ENCODE results near the gene ERGIC1.

Gene ERGIC1

GRCh38 chr5:172821340-172821985, 12.6 kb upstream of the ERGIC1 start:
- TF ChIP-seq, protein P1, sequence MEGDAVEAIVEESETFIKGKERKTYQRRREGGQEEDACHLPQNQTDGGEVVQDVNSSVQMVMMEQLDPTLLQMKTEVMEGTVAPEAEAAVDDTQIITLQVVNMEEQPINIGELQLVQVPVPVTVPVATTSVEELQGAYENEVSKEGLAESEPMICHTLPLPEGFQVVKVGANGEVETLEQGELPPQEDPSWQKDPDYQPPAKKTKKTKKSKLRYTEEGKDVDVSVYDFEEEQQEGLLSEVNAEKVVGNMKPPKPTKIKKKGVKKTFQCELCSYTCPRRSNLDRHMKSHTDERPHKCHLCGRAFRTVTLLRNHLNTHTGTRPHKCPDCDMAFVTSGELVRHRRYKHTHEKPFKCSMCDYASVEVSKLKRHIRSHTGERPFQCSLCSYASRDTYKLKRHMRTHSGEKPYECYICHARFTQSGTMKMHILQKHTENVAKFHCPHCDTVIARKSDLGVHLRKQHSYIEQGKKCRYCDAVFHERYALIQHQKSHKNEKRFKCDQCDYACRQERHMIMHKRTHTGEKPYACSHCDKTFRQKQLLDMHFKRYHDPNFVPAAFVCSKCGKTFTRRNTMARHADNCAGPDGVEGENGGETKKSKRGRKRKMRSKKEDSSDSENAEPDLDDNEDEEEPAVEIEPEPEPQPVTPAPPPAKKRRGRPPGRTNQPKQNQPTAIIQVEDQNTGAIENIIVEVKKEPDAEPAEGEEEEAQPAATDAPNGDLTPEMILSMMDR (IDR thresholded peaks at IDR 0.05; ENCODE audit: low read depth, low read length, missing control alignments) = no peak
- H3K4me3 ChIP-seq (ENCODE audit: low read depth, low read length) = no peak overlapping the region
- no peak for DNase-seq (ENCODE audit: low read depth)

DNA sequence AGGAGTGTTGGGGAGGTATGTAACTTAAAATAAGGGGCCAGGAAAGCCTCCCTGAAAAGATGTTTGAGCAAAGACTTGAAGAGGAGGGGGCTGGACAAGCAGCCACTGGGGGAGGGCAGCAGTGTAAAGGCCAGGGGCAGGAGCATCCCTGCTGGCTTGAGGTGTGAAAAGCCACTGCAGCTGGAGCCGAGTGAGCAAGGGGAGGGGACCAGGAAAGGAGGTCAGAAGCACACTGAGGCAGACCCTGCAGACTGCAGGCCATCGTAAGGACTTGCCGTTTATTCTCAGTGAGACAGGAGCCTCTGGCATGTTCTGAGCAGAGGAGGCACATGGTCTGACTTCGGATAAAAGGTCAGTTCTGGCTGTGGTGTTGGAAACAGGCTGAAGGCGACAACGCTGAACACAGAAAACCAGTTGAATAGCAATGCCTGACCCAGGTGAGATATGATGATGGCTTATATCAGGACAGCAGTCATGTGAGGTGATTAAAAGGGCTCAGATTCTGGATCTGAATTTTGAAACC, 10.2 kb upstream of the ERGIC1 start:
- DNase-seq (ENCODE audit: low read depth) = no peak
- no peak overlapping the region for H3K4me3 ChIP-seq (ENCODE audit: low read depth, low read length)
- TF ChIP-seq, protein P1 (IDR thresholded peaks at IDR 0.05; ENCODE audit: low read depth, low read length, missing control alignments) = no peak

- TF ChIP-seq, protein P1 (IDR thresholded peaks at IDR 0.05; ENCODE audit: low read depth, low read length, missing control alignments) = no peak
- DNase-seq (ENCODE audit: low read depth) = no peak
- H3K4me3 ChIP-seq (ENCODE audit: low read depth, low read length) = no peak overlapping the region
These were observed 8.3 kb upstream of the ERGIC1 start for GRCh38 chr5:172825610-172826204.

DNA sequence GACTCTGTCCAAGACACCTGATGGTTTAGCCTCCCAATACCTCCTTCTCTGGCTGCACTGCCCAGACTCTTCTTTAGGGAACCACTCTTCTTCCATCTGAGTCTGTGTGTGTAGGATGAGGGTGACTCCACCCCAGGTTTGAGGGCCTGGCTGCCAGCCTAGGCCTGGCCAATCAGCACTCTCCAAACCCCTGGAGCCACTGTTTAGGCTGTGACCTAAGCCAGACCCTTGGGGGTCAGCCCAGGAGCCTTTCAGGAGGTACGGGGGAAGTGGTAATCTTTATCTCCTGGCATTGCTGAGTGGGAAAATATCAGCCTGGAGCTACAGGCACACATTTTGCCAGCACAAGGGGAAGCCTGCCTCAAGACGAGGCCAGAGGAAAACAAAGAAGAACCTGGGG, 6.2 kb upstream of the ERGIC1 start:
- TF ChIP-seq, protein P1 (IDR thresholded peaks at IDR 0.05; ENCODE audit: low read depth, low read length, missing control alignments) = no peak

GRCh38 chr5:172828911-172829431, 5.1 kb upstream of the ERGIC1 start:
- TF ChIP-seq, protein P1 (IDR thresholded peaks at IDR 0.05; ENCODE audit: low read depth, low read length, missing control alignments) = no peak
- no peak for DNase-seq (ENCODE audit: low read depth)
- H3K4me3 ChIP-seq (ENCODE audit: low read depth, low read length) = no peak overlapping the region

More for the DNA sequence above, 6.2 kb upstream of the ERGIC1 start:
- no peak for DNase-seq (ENCODE audit: low read depth)
- no peak overlapping the region for H3K4me3 ChIP-seq (ENCODE audit: low read depth, low read length)

DNA sequence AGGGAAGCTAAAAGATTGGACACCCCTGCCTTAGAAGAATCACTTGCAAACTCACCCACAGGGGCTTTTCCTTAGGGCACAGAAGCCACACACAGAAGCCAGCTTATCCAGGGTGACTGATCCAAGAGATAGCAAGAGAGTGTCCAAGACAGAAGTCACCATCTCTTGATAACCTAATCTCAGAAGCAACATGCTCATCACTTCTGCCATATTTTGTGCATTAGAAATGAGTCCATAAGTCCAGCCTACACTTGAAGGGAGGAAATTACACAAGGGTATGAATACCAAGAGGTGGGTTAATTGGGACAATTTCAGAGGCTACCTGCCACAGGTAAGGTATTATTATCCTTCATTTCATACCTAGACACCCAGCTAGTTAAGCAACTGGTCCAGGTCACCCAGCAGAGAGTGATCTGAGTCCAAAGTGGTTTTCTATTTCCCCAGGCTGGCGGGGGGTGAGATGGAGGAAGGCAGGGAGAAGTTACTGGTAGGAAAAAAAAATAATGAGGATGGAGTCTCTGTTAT, 3.7 kb upstream of the ERGIC1 start:
- H3K4me3 ChIP-seq (ENCODE audit: low read depth, low read length) = no peak overlapping the region
- TF ChIP-seq, protein P1 (IDR thresholded peaks at IDR 0.05; ENCODE audit: low read depth, low read length, missing control alignments) = no peak
- no peak for DNase-seq (ENCODE audit: low read depth)
